Measurements from ENCODE around the gene NDUFS1. TPM values are rescaled to one million over a fixed set of nuclear protein-coding genes. Genes with fewer than 3 reads are reported as not detected.

Gene NDUFS1
- total and polyA plus RNA-seq, 9 of the 15 experiments (the other 6 are each of a cell fraction or from before 2014, with no cell fraction given) = 75.0 to 130 (median 91.5) TPM

GRCh38 chr2:206069417-206069816 lies 89.8 kb downstream of the NDUFS1 start (continued):
- TF ChIP-seq LEF1 (IDR thresholded peaks at IDR 0.05) (0 out of 2 replicates have a peak, but pooled peaks have one; percentile 26), KDM1A (IDR thresholded peaks at IDR 0.05) (peak; percentile 24 to 38; a peak in 2 of 4 replicates), NCOR1 (IDR thresholded peaks at IDR 0.05) (peak; percentile 65), SMARCA4 (IDR thresholded peaks at IDR 0.05) (peak; percentile 54), ZSCAN32 (CRISPR knock-in tag; IDR thresholded peaks at IDR 0.05) (no peak), NKRF (IDR thresholded peaks at IDR 0.05; ENCODE audit: borderline replicate concordance) (no peak), ZNF561 (CRISPR knock-in tag; conservative IDR thresholded peaks at IDR 0.05) (no peak), STAT5A (IDR thresholded peaks at IDR 0.05; ENCODE audit: borderline replicate concordance, low read length) (peak; percentile 86), ZNF589 (CRISPR knock-in tag; IDR thresholded peaks at IDR 0.05; ENCODE audit: low read depth) (no peak), TAL1 (IDR thresholded peaks at IDR 0.05) (peak; percentile 65), ARID1B (IDR thresholded peaks at IDR 0.05) (peak; percentile 86), TEAD4 (IDR thresholded peaks at IDR 0.05; ENCODE audit: low read length) (peak; percentile 53; the same call in 1 of the 2 replicates), TEAD4 (CRISPR knock-in tag; IDR thresholded peaks at IDR 0.05; ENCODE audit: borderline replicate concordance) (no peak), CC2D1A (IDR thresholded peaks at IDR 0.05) (peak; percentile 12; the same call in 1 of the 2 replicates)

Data from K562 (cell line).